ENCODE data around the gene RPS26.
A peak's percentile ranks its signal among the peaks of the same experiment; 100 is the strongest.

RPS26 gene

DNA sequence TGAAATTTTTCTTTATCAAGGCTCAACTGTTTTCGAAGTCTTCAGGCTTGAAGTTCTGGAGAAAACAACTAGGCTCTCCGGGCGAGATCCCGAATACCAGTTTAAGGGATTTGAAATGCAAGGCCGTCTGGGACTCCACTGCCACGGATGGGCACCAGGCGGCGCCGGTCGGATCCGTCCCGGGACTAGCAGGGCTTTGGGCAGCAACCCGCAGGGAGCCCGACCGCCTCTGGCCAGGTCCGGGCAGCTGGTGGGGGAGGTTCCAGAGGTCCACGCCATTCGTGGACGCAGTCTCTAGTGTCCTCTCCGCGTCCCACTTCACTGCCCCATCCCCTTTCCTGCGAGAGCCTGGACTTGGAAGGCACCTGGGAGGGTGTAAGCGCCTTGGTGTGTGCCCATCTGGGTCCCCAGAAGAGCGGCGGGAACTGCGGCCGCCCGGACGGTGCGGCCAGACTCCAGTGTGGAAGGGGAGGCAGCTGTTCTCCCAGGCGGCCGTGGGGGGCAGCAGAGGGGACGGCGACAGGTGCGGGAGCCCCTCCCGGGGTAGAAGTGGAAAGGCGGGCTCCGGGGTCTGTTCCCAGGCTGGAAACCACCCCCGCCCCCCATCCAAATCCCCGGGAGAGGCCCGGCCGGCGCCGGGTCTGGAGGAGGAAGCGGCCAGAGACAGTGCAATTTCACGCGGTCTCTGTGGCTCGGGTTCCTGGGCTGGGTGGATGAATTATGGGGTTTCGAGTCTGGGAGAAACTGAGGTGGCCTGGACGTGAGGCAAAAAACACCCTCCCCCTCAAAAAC is 37.4 kb downstream of the RPS26 start:
- DNase-seq: peak; percentile 64

DNA sequence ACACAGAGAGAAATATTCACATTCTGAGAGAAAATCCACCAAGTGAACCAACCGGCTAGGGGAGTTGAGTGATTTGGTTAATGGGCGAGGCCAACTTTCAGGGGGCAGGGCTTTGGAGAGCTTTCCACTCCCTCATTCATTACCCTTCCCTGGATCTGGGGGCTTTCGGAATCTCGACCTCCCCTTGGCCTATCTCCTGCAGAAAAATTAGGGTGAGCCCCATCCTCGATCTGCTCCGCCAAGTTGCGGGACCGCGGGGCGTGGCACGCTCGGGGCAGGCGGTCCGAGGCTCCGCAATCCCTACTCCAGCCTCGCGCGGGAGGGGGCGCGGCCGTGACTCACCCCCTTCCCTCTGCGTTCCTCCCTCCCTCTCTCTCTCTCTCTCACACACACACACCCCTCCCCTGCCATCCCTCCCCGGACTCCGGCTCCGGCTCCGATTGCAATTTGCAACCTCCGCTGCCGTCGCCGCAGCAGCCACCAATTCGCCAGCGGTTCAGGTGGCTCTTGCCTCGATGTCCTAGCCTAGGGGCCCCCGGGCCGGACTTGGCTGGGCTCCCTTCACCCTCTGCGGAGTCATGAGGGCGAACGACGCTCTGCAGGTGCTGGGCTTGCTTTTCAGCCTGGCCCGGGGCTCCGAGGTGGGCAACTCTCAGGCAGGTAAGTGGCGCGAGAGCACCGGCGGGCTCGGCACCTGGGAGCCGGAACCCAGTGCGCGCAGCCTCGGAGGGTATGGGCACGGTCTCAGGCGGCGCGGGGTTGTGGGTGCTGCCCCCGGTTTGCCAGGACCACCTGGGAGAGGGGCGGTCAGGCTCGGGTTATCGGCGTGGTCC is 38.2 kb downstream of the RPS26 start, which contains the start of gene ERBB3:
ERBB3 (plus strand) TSS at position 443 of the 833 bp plus-strand sequence; CDS start at position 579, 136 bp downstream.
- peak; percentile 58 for DNase-seq

DNA sequence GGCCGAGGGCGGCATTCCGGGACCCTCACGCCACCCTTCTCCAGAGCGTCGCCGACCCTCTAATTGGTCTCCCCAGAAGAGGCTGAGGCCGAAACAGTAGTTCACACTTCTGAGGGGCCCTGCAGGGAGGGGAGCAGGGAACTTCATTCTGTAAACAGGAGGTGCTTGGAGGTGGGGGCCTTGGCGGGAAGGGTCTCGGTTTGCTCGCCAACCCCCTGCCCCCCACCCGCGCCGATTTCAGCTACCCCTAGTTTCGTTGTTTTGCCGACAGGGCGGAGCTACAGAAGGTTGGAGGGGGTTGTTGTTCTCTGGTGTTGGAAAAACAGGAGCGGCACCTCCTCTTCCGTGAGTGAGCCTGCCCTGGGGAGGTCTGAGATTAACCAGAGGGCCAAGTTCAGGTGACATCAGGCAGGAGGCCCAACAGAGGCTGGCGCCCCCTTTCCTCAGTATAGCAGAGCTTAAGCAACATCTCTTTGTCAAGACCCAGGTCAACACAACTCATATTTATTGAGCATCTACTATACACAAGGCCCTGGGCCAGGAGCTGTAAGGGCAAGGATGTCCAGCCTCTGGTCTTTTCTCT is 38.9 kb downstream of the RPS26 start:
- DNase-seq: no peak

DNA sequence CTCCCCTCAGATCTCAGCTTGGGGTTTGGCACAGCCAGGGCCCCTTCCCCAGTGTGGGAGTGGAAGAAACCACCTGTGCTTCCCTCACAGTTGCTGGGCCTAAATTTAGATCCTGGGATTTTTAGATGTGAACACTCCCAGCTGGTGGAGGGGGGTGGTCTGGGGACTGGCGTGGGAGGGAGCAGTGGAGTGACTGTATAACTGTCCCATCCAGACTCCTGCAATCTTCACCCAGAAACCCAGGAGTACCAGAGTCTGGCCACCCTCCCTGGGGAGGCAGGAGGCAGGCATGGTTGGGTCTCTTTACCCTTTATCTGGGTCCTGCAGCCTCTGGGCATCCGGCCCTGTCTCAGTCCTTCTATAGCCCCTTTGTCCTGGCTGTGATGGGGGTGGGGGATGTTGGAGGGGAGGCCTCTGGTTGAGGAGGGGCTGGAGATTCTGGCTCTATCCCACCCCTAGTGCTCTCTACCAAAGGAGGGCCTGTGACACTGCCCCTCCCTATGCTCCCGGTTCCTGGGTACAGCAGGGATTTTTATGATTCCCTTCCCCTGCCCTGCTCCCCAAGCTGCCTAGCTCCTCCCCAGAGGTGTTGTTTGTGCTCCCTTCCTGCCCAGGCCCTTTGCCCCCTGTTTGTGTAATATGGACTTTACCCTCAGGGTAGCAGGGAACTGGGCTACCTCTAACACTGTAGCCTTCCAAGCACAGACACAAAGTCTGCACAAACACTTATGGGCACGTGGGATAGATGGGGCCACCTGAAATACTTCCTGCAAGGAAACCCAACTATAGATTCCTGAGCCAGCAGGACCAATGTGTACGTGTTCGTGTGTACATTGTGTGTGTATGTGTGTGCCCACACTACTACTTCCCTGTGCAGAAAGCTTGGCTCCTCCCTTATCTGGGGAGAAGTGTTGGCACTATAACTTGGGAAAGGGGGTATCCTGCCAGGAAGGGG is 40.0 kb downstream of the RPS26 start:
- DNase-seq: no peak

DNA sequence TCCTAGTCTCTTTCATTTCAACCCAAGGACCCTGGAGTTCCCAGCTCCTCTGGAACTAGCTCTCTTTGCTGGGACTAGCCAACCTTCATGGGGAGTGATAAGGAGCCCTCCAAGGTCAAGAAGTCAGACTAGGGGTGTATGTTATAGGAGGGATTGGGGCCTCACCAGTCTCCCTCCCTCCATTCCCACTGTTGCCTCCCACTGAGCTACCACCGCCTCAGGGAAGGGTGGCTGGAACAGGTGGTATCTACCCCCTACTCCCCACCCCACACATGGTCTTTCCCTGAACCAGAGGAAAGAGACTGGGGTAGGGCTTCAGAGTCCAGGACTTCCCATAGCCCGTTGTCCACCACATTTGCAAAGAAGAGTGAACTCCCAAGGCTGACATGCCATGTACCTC is 40.7 kb downstream of the RPS26 start:
- DNase-seq: no peak

DNA sequence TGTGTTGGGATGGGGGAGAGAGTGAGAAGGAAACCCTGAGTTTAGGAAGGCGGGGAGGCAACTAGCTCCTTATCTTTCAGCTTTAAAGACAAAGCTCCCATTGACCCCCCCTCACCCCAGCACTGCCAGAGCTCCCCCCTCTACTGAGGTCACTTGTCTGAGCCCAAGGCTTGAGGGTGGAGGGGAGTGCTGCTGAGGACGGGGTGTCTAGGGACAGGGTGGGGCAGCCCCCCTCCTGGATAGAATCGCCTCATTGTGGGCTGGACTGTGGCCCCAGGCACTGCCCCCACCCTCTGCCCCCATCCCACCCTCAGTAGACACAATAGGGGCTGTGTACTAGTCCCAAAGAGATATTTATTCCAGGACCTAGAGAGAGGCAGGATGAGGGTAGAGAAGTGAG is 41.2 kb downstream of the RPS26 start:
- no peak for DNase-seq

DNA sequence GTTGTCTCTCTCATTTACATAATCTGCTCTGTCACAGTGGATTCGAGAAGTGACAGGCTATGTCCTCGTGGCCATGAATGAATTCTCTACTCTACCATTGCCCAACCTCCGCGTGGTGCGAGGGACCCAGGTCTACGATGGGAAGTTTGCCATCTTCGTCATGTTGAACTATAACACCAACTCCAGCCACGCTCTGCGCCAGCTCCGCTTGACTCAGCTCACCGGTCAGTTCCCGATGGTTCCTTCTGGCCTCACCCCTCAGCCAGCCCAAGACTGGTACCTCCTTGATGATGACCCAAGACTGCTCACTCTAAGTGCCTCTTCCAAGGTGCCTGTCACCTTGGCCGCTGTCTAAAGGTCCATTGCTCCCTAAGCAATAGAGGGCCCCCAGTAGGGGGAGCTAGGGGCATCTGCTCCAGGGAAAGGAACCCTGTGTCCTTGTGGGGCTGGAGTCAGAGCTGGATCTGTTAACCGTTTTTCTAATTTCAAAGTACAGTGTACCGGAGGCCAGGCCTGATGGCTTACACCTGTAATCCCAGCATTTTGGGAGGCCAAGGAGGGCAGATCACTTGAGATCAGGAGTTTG is 43.3 kb downstream of the RPS26 start:
- peak; percentile 65 for DNase-seq

DNA sequence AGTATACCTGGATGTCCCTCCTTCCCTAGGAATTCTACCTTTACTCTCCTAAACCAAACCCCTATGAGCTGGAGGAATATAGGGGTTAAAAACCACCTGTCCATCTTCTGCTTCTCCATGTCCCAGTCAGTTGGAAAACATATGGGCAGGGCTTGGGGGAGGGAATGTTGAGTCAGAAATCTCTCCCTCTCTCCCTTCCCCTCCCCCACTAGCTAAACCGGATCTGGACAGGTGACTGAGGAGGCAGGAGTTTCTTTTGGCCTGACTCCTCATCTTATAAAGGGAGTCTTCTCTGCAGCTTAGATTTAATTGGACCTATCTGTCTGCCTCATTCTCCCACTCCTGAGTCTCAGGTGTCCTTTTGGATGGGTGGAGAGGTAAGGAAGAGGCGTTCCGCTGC is 44.4 kb downstream of the RPS26 start:
- DNase-seq: no peak

DNA sequence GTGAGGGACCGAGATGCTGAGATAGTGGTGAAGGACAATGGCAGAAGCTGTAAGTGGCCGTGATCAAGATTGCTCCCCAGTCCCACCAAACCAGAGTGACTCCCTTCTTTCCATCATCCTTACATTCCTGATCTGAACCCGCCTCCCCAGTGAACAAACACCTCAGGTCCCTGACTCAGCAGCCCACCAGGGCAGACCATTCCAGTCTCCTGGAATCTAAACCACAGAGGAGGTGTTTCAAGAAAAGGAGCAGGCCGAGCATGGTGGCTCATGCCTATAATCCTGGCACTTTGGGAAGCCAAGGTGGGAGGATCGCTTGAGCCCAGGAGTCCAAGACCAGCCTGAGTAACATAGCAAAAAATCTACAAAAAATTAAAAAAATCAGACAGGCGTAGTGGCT is 44.9 kb downstream of the RPS26 start:
- no peak for DNase-seq

DNA sequence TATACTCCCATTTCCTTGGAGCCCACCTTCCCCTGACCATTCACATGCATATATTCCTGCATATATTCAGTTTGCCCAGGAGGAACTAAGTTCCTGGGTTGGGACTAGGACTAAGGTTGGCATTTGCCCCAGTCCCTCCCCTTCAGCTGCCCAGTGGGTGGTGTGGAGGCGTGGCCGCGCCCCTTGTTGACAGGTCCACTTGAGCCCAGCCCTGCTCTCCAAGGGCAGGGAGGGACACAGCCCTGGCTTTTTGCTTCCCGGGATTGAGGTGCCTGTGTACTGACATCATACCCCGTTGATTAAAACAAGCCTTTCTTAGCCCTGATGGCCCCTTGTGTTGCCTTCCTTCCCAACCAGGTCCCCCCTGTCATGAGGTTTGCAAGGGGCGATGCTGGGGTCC is 45.5 kb downstream of the RPS26 start:
- no peak for DNase-seq
